OCI-M2 (cell line): ENCODE data around the gene PPP4R2.

Source experiments
- DNase-seq: peaks from one replicate; lab custom pipeline; 2025; ENCODE audit not compliant: unreplicated experiment; lab: John Stamatoyannopoulos, UW

The PPP4R2 gene

GRCh38 chr3:73068419-73068818 lies 71.8 kb downstream of the PPP4R2 start:
- DNase-seq = no peak

DNA sequence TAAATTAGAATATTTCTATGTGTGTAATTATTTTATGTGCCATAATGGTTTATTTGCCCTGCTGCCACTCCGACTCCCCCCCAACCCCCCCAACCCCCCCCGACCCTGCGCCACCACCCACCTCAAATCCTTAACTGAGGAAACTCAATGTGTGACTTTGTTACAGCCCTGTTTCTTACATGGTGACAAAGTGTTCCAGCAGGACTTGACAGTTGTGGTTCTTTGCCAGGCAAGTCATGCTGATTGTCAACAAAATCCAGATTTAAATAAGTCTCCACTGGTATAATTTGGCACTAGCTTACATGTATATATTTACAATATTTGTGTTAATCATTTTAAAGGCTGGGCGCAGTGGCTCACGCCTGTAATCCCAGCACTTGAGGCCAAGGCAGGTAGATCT lies 72.6 kb downstream of the PPP4R2 start:
- DNase-seq = no peak

- DNase-seq = no peak
These were observed 73.3 kb downstream of the PPP4R2 start for GRCh38 chr3:73069775-73070444.

GRCh38 chr3:73070675-73071575 lies 74.3 kb downstream of the PPP4R2 start:
- no peak for DNase-seq

DNA sequence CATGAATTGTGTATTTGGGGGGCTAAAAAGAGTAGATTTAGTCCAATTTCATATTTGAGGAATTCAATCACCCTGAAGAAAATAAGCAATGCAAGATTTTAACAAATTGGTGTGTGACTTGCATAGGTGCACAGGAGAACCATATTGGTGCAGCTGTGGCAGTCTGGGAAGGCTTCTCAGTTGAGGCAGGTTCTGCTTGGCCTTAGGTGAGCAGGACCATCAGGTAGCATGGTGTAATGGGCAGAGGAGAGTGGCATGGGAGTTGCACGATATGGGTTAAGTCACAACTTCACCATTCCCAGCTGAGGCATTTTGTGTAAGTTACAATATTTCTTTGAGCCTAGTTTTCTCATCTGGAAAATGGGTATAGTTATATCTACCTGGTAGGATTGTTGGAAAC lies 75.3 kb downstream of the PPP4R2 start:
- DNase-seq = no peak

DNA sequence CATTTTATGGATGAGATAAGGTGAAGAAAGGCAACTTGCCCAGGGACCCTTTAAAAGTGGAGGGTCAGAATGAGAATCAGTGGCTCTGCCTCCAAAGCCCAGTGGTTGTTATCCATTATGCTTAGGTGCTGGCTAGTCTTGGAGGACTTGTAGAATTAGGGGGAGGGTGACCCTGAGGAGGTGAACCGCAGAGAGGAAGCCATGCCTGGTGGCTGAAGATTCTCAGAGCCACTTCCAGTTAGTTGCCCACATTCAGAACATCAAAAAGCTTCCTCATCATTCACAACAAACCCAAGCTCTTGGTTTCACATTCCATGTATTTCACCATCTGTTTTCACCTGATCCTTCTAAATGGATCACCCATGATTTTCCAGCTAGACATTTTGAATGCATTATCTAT lies 76.0 kb downstream of the PPP4R2 start:
- DNase-seq = no peak

GRCh38 chr3:73073091-73073707 lies 76.6 kb downstream of the PPP4R2 start:
- no peak for DNase-seq

DNA sequence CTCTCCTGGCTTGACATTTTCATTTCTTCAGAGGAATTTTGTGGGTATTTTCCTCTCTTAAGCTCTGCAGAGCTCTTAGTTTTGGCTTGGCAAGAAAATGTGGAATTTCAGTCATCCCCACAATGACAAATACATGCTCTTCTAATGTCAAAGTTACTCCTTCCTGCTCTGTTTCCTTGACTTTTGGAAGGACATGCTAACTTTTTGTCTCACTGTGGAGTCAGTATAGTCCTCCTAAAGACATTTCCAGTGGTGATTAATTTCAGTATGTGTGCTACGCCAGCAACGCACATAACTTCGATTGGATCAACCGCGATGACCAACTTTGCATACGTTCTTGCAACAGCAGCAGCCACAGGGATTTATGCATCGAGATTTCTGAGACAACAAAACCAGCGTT lies 78.2 kb downstream of the PPP4R2 start:
- no peak for DNase-seq

GRCh38 chr3:73080216-73080966 lies 83.8 kb downstream of the PPP4R2 start:
- no peak for DNase-seq

- DNase-seq = no peak
These were observed 84.5 kb downstream of the PPP4R2 start for GRCh38 chr3:73081140-73081539.

GRCh38 chr3:73084170-73084569 lies 87.6 kb downstream of the PPP4R2 start:
- no peak for DNase-seq

GRCh38 chr3:73086071-73086494 lies 89.5 kb downstream of the PPP4R2 start:
- DNase-seq = no peak

GRCh38 chr3:73094129-73094528 lies 97.5 kb downstream of the PPP4R2 start:
- no peak for DNase-seq

DNA sequence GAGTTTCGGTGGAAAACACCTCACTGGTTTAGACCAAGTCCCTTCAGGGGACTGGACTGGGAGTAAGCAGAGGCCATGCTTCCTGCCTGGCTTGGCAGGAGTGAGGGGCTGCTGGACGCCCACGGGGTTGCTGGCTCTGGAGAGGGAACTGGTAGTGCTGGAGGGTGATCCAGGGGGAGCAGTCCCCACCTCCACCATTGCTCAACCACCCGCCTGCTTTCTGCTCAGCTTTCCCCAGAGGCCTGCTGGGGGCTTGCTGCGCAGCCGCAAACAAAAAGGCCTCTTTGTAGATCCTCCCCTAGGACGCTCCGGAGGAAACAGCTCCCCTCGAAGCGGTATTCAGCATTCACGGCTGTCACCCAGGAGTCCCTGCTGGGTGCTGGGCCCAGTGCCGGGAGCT lies 98.3 kb downstream of the PPP4R2 start:
- no peak for DNase-seq

DNA sequence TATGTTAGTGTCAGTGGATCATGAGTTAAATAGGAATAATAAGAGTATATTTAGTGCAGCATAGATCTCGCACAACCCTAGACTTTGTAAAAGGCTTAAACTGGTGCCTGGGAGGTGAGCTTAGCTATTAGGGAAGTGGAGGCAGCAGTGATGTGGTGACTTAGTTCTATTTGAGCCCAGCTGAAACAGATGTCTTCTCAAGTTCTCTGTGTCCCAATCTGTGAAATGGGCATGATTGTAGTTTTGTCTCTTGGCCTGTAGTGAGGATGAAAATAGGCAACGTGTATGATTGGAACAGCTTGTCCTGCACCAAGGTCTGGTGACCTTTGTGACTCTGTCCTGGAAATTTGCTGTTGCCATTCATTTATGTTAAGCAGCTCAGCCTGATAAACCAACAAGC lies 99.6 kb downstream of the PPP4R2 start:
- no peak for DNase-seq

DNA sequence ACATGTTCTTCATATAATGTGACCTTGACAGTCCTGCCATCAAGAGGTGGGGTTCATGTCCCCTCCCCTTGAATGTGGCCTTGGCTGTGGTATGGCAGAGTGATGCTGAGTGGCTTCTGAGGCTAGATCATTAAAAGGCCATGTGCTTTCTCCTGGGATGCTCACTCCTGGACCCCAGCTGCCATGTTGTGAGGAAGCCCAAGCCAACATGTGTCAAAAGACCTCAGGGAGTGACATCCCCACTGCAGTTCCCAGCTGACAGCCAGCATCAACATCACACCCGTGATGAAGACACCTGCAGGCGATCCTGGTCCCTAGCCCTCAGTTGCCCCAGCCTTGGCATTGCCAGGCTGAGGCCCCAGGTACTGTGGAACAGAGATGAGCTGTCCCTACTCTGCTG lies 101.4 kb downstream of the PPP4R2 start:
- no peak for DNase-seq

DNA sequence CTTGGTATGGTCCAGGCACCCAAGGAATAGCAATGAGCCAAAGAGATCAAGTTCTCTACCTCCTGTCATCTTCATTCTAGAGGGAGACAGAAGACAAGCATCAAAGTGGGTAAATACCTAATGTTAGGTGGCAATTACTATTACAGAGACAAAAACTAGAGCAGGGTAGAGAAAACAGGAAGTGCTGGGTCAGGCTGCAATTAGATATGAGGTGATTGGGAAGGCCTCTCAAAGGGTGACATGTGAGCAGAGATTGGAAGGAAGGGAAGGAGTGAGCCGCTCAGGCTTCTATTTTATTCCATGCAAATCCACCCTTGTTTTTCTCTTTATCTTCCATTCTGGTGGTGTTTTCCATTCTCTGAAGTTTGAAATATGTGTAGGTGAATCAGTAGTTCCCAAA lies 102.3 kb downstream of the PPP4R2 start:
- no peak for DNase-seq

DNA sequence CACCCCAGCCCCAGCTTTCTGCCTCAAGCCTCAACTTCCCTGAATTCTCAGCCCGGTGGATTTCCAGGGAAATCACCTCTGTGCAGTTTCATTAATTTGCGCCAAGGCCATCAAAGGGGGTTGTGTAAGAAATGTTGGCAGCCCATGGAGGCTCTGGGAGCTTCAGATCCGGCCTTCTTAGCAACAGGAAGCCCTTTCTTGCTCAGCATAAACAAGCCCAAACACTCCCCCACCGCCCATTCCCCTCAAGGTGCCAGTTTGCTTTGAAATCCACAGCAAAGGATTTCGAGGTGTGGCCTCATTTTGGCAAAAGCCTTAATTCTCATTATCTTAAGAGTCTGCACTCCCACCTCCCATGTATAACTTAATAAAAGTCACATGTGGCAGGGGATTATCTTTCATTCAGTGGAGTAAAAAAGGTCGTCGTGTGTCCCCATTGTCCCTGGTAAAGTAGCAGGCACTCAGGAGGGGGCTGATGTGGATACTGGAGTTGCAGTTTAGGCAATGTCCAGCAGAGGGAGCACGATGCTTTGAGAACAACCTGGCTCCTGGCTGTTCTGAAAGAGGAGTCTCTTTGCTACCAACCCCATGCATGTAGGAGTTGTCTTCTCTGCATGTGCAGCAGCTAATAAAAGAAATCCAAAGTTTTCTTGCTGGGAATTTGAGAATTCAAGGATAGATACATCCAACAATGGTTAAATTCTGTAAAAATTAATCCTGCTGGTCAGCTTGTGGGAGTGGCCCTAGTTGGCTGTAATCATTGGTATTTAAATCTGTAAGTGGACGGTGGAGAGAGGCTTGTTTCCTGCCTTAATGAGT lies 104.3 kb downstream of the PPP4R2 start:
- DNase-seq = peak; percentile 19

DNA sequence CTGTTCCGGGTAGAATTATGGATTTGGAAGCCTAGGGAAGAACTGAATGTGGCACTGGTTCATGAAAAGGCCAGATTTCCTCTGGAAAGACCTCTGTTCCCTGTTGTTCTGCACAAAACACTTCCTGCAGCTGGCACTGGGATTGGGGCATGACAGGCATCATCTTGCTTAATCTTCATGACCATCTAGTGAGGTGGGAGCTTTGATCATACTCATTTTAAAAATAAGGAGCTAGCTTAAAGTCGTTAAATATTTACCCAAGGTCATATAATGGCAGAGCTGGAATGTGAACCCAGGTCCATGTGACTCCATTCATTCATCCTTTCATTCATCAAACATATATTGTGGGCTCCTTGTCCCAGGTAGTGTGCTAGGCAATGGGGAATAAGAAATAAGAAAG lies 105.3 kb downstream of the PPP4R2 start:
- no peak for DNase-seq

DNA sequence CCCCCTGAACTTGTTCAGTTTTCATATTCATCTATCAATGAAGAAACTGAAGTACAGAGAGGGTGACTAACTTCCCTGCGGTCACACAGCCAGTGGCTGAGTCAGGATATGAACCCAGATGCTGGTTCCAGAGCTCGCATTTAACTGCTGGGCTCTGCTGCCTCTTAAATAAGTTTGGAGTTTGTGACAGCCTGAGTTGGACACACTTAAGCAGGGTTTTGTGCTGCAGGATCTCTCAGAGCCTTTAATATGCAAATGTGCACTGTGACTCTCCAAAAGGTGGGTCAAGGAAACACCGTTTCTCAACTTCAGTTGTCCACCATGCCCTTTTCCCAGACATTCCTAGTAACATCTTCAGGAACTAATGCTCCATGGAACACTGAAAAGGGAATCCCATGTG lies 110.6 kb downstream of the PPP4R2 start:
- no peak for DNase-seq
